Duodenal mucosa (tissue), 2 donors: ENCODE measurements around the gene CASP6.

Experiments
- H3K27ac ChIP-seq: one replicate; pipeline ENCODE4 v1.7.0; 2013; ENCODE audit warnings: low read depth, low read length
- H3K27me3 ChIP-seq, 2 donors: one replicate each; pipeline ENCODE4 v1.7.0; 2013; ENCODE audit warnings: low read length in 2 of 2, control low read depth in 1 of 2; ENCODE audit not compliant: insufficient read depth in 2 of 2, control insufficient read depth in 1 of 2
- H3K36me3 ChIP-seq, 2 donors: one replicate each; pipeline ENCODE4 v1.7.0; 2013; ENCODE audit warnings: low read length in 2 of 2, control low read depth in 1 of 2; ENCODE audit not compliant: insufficient read depth in 2 of 2, control insufficient read depth in 1 of 2
- H3K4me1 ChIP-seq, 2 donors: one replicate each; pipeline ENCODE4 v1.7.0; 2013; ENCODE audit warnings: low read length in 2 of 2, control low read depth in 1 of 2; ENCODE audit not compliant: insufficient read depth in 2 of 2, control insufficient read depth in 1 of 2
- H3K4me3 ChIP-seq, 2 donors: one replicate each; pipeline ENCODE4 v1.7.0; 2013; ENCODE audit warnings: low read length in 2 of 2, low read depth in 1 of 2
- H3K9ac ChIP-seq, 2 donors: one replicate each; pipeline ENCODE4 v1.7.0; 2013; ENCODE audit warnings: low read length in 2 of 2, low read depth in 1 of 2
- H3K9me3 ChIP-seq, 2 donors: one replicate each; pipeline ENCODE4 v1.7.0; 2013; ENCODE audit warnings: low read length in 2 of 2, control low read depth in 1 of 2; ENCODE audit not compliant: control insufficient read depth in 1 of 2

The CASP6 gene

GRCh38 chr4:109702950-109703663 lies at the start of gene CASP6:
CASP6 (minus strand) TSS chr4:109703445; CDS start chr4:109703395, 50 bp downstream.
- peak within 1 kb of the TSS; percentile 84 for H3K27ac ChIP-seq
- H3K4me1 ChIP-seq: peaks cover 40 to 41% of the 10 kb centered on the region in 2 donors
- peak within 1 kb of the TSS; percentile 82 to 90 for H3K9ac ChIP-seq
- peaks cover 1% of the 10 kb centered on the region in 2 donors for H3K36me3 ChIP-seq
- peak within 1 kb of the TSS; percentile 84 to 87 for H3K4me3 ChIP-seq
- H3K9me3 ChIP-seq: no peaks in the 10 kb centered on the region
- H3K27me3 ChIP-seq: no peaks in the 10 kb centered on the region

- no peaks in the 10 kb centered on the region for H3K4me1 ChIP-seq
- H3K9ac ChIP-seq: no peak overlapping the region
- no peak overlapping the region for H3K27ac ChIP-seq
- peaks cover 0 to 3% of the 10 kb centered on the region in 2 donors for H3K36me3 ChIP-seq
- no peak overlapping the region for H3K4me3 ChIP-seq
- no peaks in the 10 kb centered on the region for H3K27me3 ChIP-seq
- no peaks in the 10 kb centered on the region for H3K9me3 ChIP-seq
These were observed 49.3 kb upstream of the CASP6 start for GRCh38 chr4:109752525-109752924.

- Histone ChIP-seq H3K36me3 (peaks cover 0 to 3% of the 10 kb centered on the region in 2 donors), H3K9me3 (no peaks in the 10 kb centered on the region), H3K4me3 (no peak overlapping the region), H3K9ac (no peak overlapping the region), H3K27me3 (no peaks in the 10 kb centered on the region), H3K27ac (no peak overlapping the region), H3K4me1 (no peaks in the 10 kb centered on the region)
These were observed 48.6 kb upstream of the CASP6 start for GRCh38 chr4:109751852-109752251.

- no peaks in the 10 kb centered on the region for H3K9me3 ChIP-seq
- peaks cover 0 to 7% of the 10 kb centered on the region in 2 donors for H3K36me3 ChIP-seq
- H3K4me1 ChIP-seq: no peaks in the 10 kb centered on the region
- no peaks in the 10 kb centered on the region for H3K27me3 ChIP-seq
- H3K9ac ChIP-seq: no peak overlapping the region
- no peak overlapping the region for H3K4me3 ChIP-seq
- no peak overlapping the region for H3K27ac ChIP-seq
These were observed 47.5 kb upstream of the CASP6 start for GRCh38 chr4:109750652-109751244.

- Histone ChIP-seq H3K9me3 (no peaks in the 10 kb centered on the region), H3K9ac (no peak overlapping the region), H3K27me3 (no peaks in the 10 kb centered on the region), H3K4me1 (no peaks in the 10 kb centered on the region), H3K36me3 (peaks cover 0 to 7% of the 10 kb centered on the region in 2 donors), H3K4me3 (no peak overlapping the region), H3K27ac (no peak overlapping the region)
These were observed 46.3 kb upstream of the CASP6 start for GRCh38 chr4:109749388-109750082.

GRCh38 chr4:109748114-109748513 lies 44.9 kb upstream of the CASP6 start:
- Histone ChIP-seq H3K27me3 (no peaks in the 10 kb centered on the region), H3K27ac (no peak overlapping the region), H3K9ac (no peak overlapping the region), H3K4me3 (no peak overlapping the region), H3K4me1 (no peaks in the 10 kb centered on the region), H3K36me3 (peaks cover 0 to 7% of the 10 kb centered on the region in 2 donors), H3K9me3 (no peaks in the 10 kb centered on the region)

GRCh38 chr4:109746728-109747127 lies 43.5 kb upstream of the CASP6 start:
- H3K36me3 ChIP-seq: peaks cover 0 to 7% of the 10 kb centered on the region in 2 donors

GRCh38 chr4:109745830-109746229 lies 42.6 kb upstream of the CASP6 start:
- no peak overlapping the region for H3K4me3 ChIP-seq
- H3K27ac ChIP-seq: no peak overlapping the region
- peaks cover 0 to 7% of the 10 kb centered on the region in 2 donors for H3K36me3 ChIP-seq
- H3K4me1 ChIP-seq: no peaks in the 10 kb centered on the region
- H3K27me3 ChIP-seq: no peaks in the 10 kb centered on the region
- no peaks in the 10 kb centered on the region for H3K9me3 ChIP-seq
- no peak overlapping the region for H3K9ac ChIP-seq

More at GRCh38 chr4:109746728-109747127, 43.5 kb upstream of the CASP6 start:
- no peak overlapping the region for H3K4me3 ChIP-seq
- no peak overlapping the region for H3K9ac ChIP-seq
- no peaks in the 10 kb centered on the region for H3K27me3 ChIP-seq
- no peak overlapping the region for H3K27ac ChIP-seq
- no peaks in the 10 kb centered on the region for H3K4me1 ChIP-seq
- H3K9me3 ChIP-seq: no peaks in the 10 kb centered on the region

- Histone ChIP-seq H3K4me1 (peaks cover 7 to 10% of the 10 kb centered on the region in 2 donors), H3K27ac (no peak overlapping the region), H3K36me3 (no peaks in the 10 kb centered on the region), H3K9ac (no peak overlapping the region), H3K27me3 (no peaks in the 10 kb centered on the region), H3K9me3 (no peaks in the 10 kb centered on the region), H3K4me3 (no peak overlapping the region)
These were observed 36.3 kb upstream of the CASP6 start for GRCh38 chr4:109739547-109739946.
